Spleen (tissue), 11 donors: ENCODE data around the gene AOX1. TPM values are rescaled to one million over a fixed set of nuclear protein-coding genes. Genes with fewer than 3 reads are reported as not detected.

Experiments used
- DNase-seq: peaks from one replicate; pipeline ENCODE4 v3.0.0-alpha.2; 2020
- H3K27ac ChIP-seq, 8 donors: fragments of 200-600 bp; sonication (generic) in 7 of 8; 1 replicate in 4 of 8; 2 replicates in 4 of 8; pipeline versions ENCODE4 v1.5.0 to v1.8.0; 2016 to 2021; ENCODE audit warnings: inconsistent platforms in 4 of 8, mild to moderate bottlenecking in 4 of 8, moderate library complexity in 1 of 8
- H3K27me3 ChIP-seq, 7 donors: fragments of 200-600 bp; sonication (generic) in 6 of 7; replicated peaks in 1 of 7; 1 replicate in 4 of 7; 2 replicates in 3 of 7; pipeline versions ENCODE4 v1.5.0 to v1.8.0; 2016 to 2021; ENCODE audit warnings: inconsistent platforms in 3 of 7, mild to moderate bottlenecking in 1 of 7
- H3K36me3 ChIP-seq, 6 donors: fragments of 200-600 bp; sonication (generic) in 5 of 6; 1 replicate in 4 of 6; 2 replicates in 2 of 6; pipeline versions ENCODE4 v1.5.0 to v1.8.0; 2016 to 2021; ENCODE audit warnings: inconsistent platforms in 2 of 6
- H3K4me1 ChIP-seq, 6 donors: fragments of 200-600 bp; sonication (generic) in 5 of 6; 1 replicate in 3 of 6; 2 replicates in 3 of 6; pipeline versions ENCODE4 v1.5.0 to v1.8.0; 2016 to 2021; ENCODE audit warnings: inconsistent platforms in 3 of 6
- H3K4me3 ChIP-seq, 8 donors: fragments of 200-600 bp; sonication (generic) in 7 of 8; 1 replicate in 4 of 8; 2 replicates in 4 of 8; pipeline versions ENCODE4 v1.5.0 to v1.8.0; 2016 to 2021; ENCODE audit warnings: inconsistent platforms in 4 of 8, mild to moderate bottlenecking in 4 of 8, moderate library complexity in 2 of 8
- H3K9me3 ChIP-seq, 8 donors: fragments of 200-600 bp; sonication (generic) in 7 of 8; 1 replicate in 4 of 8; 2 replicates in 4 of 8; pipeline versions ENCODE4 v1.5.0 to v1.8.0; 2016 to 2021; ENCODE audit warnings: inconsistent platforms in 4 of 8
- POLR2A ChIP-seq, 3 donors: fragments of 450-650 bp; IDR thresholded peaks; one replicate each; pipeline ENCODE4 v1.5.1; 2017; ENCODE audit warnings: antibody characterized with exemption in 3 of 3, mild to moderate bottlenecking in 1 of 3
- POLR2AphosphoS5 ChIP-seq, 3 donors: sonication (generic); formaldehyde crosslinking; IDR thresholded peaks; one replicate each; pipeline ENCODE4 v1.5.1; 2017; ENCODE audit warnings: antibody characterized with exemption in 3 of 3
- WGBS, 5 donors: extraction: QIAGEN DNeasy Blood & Tissue Kit in 3 of 5; methylation state at CpG; one replicate each; pipeline versions ENCODE4 v1.1.5 to v1.1.7; 2013 to 2018; 5-methylcytosine and 5-hydroxymethylcytosine counted together
- intact Hi-C: fragments of 100-400 bp; cut with DNase I; formaldehyde crosslinking; loops from one replicate; pipeline ENCODE4 v1.15.0; 2023; ENCODE audit warnings: low total_unique reads
- polyA plus RNA-seq, 3 donors: library from polyadenylated mRNA; stranded (reverse); fragments of 200-250 nt; gene quantifications; one replicate each; pipeline ENCODE4 v1.2.1, GENCODE V29; 2013
- total RNA-seq, 7 donors: library from RNA; depleted of rRNA in 3 of 7; stranded (reverse); fragments of >200 nt in 3 of 7; fragmentation: NEBNext Ultra II Directional in 4 of 7; extraction: Animal tissue kit (Norgen Biotek cat#: 25700) in 4 of 7; gene quantifications; one replicate each; pipeline versions ENCODE4 v1.1.0 to v1.2.1, GENCODE V29; 2016 to 2021
- TF ChIP-seq, protein P1 (sequence below), 11 experiments: fragments of 200-600 bp in 7 of 11; fragments of 450-650 bp in 4 of 11; sonication (generic) in 4 of 11; IDR thresholded peaks in 8 of 11; conservative IDR thresholded peaks in 3 of 11; 1 replicate in 7 of 11; 2 replicates in 4 of 11; pipeline versions ENCODE4 v1.4.0 to v1.8.0; 2016 to 2021; ENCODE audit warnings: antibody characterized with exemption in 11 of 11, inconsistent platforms in 4 of 11, mild to moderate bottlenecking in 1 of 11
- donor health status: healthy with polysubstance abuse.
- donor health status: DM: no; HTN: no; CAD: no; lungs with moderate emphysema.
- donor health status: DM: no; HTN: no; CAD: no.
- donor health status: Bipolar disorder and iron deficiency.
- donor health status: healthy.
- donor health status: DM: no; HTN: no; CAD: no.
- donor health status: DM: yes; HTN: yes; CAD: no.

The AOX1 gene
- total and polyA plus RNA-seq, 10 donors = 1.3 to 14.6 (median 5.8) TPM

DNA sequence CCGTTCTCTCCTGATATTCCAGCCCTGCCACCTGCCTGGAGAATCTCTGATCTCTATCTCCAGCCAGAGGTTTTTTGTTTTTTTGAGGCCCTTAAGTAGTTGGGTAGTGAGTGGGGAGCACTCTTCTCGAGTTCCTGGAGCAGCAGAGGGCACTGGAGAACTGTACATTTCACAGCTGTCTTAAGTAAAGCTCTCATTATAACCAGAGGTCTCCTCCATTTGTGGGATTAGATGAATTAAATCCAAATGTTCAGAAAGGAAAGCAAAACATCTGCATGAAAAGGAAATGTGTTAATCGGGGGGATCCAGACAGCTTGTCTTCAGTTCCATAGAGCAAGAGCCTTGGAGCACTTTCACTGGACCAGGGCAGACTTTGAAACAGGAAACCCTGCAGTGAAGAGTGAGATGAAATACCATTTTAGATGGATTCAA lies 32.8 kb downstream of the AOX1 start:
- WGBS, 5 donors = 18 to 24% (median 20%) methylated on average over 3 of the region's 3 CpGs
- Histone ChIP-seq H3K4me3 (no peak overlapping the region), H3K27me3 (no peaks in the 10 kb centered on the region), H3K9me3 (no peaks in the 10 kb centered on the region), H3K36me3 (no peaks in the 10 kb centered on the region), H3K4me1 (peaks cover 0 to 34% (median 6%) of the 10 kb centered on the region in 6 donors), H3K27ac (no peak overlapping the region)
- intact Hi-C loops = no loop called here
- no peak for DNase-seq
- TF ChIP-seq, protein P1, sequence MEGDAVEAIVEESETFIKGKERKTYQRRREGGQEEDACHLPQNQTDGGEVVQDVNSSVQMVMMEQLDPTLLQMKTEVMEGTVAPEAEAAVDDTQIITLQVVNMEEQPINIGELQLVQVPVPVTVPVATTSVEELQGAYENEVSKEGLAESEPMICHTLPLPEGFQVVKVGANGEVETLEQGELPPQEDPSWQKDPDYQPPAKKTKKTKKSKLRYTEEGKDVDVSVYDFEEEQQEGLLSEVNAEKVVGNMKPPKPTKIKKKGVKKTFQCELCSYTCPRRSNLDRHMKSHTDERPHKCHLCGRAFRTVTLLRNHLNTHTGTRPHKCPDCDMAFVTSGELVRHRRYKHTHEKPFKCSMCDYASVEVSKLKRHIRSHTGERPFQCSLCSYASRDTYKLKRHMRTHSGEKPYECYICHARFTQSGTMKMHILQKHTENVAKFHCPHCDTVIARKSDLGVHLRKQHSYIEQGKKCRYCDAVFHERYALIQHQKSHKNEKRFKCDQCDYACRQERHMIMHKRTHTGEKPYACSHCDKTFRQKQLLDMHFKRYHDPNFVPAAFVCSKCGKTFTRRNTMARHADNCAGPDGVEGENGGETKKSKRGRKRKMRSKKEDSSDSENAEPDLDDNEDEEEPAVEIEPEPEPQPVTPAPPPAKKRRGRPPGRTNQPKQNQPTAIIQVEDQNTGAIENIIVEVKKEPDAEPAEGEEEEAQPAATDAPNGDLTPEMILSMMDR (IDR thresholded peaks at IDR 0.05 in 8 of 11, conservative IDR thresholded peaks at IDR 0.05 in 3 of 11) = no peak
- no peak for TF ChIP-seq POLR2A (IDR thresholded peaks at IDR 0.05)
- TF ChIP-seq POLR2AphosphoS5 (IDR thresholded peaks at IDR 0.05) = no peak

DNA sequence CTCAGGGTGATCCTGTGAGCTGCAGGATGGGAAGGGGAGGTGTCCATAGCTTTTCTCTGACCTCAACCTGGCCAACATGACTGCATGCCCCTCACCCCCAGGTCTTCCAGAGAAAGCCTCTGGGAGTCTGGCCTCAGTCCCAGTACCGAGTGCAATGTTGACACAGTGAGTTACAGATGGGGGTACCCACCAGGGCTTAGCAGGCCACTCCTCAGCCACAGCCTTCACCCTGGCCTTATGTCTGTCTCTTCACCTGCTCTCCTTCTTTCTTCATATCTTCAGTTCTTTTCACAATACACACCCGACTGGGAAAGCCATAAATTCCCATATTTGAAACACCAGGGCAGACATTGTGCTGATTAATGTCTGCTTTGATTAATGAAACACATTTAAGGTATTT lies 33.5 kb downstream of the AOX1 start:
- TF ChIP-seq, protein P1 (IDR thresholded peaks at IDR 0.05 in 8 of 11, conservative IDR thresholded peaks at IDR 0.05 in 3 of 11) = no peak
- TF ChIP-seq POLR2A (IDR thresholded peaks at IDR 0.05) = no peak
- no peak for TF ChIP-seq POLR2AphosphoS5 (IDR thresholded peaks at IDR 0.05)
- H3K36me3 ChIP-seq = no peaks in the 10 kb centered on the region
- H3K4me3 ChIP-seq = no peak overlapping the region
- no peak for DNase-seq
- WGBS, 5 donors = 42 to 84% (median 55%) methylated on average over 2 of the region's 2 CpGs
- no peak overlapping the region for H3K27ac ChIP-seq
- intact Hi-C loops = no loop called here
- H3K9me3 ChIP-seq = no peaks in the 10 kb centered on the region
- peaks cover 0 to 34% (median 6%) of the 10 kb centered on the region in 6 donors for H3K4me1 ChIP-seq
- H3K27me3 ChIP-seq = no peaks in the 10 kb centered on the region

DNA sequence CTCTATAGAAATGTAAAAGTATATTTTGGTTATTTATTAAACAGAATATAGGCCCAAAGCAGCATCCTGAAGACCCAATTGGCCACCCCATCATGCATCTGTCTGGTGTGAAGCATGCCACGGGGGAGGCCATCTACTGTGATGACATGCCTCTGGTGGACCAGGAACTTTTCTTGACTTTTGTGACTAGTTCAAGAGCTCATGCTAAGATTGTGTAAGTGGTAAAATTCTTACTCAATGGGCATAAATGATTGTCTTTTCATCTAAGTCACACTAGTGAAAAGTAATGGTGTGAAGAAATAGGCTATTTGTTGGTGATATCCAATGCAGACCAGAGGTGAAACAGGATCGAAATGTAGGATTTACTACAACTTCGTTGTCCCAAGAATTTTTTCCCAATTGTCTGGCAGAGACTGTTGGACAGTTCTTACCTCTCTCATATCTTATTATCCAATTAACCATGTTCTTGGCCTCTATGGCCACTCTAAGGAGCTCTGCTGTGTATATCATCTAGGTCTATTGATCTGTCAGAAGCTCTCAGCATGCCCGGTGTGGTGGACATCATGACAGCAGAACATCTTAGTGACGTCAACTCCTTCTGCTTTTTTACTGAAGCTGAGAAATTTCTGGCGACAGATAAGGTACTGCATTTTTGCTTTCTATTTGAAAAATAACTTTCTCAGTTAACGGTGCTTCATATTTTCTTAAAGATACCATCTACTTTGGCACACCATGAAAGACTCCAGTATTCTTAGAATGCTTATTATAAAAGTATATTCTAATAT lies 35.0 kb downstream of the AOX1 start:
- TF ChIP-seq POLR2A (IDR thresholded peaks at IDR 0.05) (no peak), POLR2AphosphoS5 (IDR thresholded peaks at IDR 0.05) (no peak)
- TF ChIP-seq, protein P1 (IDR thresholded peaks at IDR 0.05 in 8 of 11, conservative IDR thresholded peaks at IDR 0.05 in 3 of 11) = no peak
- 80 to 92% (median 89%) methylated on average over 7 of the region's 7 CpGs for WGBS, 5 donors
- intact Hi-C loops = no loop called here
- no peaks in the 10 kb centered on the region for H3K9me3 ChIP-seq
- no peaks in the 10 kb centered on the region for H3K27me3 ChIP-seq
- H3K4me1 ChIP-seq = peaks cover 0 to 31% (median 6%) of the 10 kb centered on the region in 6 donors
- no peaks in the 10 kb centered on the region for H3K36me3 ChIP-seq
- no peak overlapping the region for H3K4me3 ChIP-seq
- DNase-seq = no peak
- no peak overlapping the region for H3K27ac ChIP-seq

DNA sequence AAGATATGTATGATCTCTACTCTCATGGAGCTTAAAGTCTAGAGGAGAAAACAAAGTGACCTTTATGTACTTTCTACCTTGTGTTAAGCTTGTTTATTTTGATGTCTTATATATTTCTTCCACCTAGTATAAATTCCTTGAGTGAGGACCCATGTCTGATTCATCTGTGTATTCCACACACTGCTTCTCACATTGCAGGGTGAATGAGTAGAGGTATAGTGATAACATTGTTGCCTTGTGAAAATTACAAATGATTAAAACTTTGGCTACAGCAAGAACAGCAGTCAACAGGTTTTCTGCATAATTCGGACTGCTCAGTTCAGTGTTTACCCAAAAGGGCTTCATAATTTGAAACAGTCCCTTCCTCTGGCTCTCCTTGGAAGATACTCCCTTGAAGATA lies 36.3 kb downstream of the AOX1 start:
- Histone ChIP-seq H3K27me3 (no peaks in the 10 kb centered on the region), H3K27ac (no peak overlapping the region), H3K36me3 (no peaks in the 10 kb centered on the region), H3K4me1 (peaks cover 0 to 18% (median 4%) of the 10 kb centered on the region in 6 donors), H3K9me3 (no peaks in the 10 kb centered on the region), H3K4me3 (no peak overlapping the region)
- intact Hi-C loops = no loop called here
- TF ChIP-seq, protein P1 (IDR thresholded peaks at IDR 0.05 in 8 of 11, conservative IDR thresholded peaks at IDR 0.05 in 3 of 11) = no peak
- no peak for TF ChIP-seq POLR2AphosphoS5 (IDR thresholded peaks at IDR 0.05)
- TF ChIP-seq POLR2A (IDR thresholded peaks at IDR 0.05) = no peak
- no peak for DNase-seq
- WGBS, 5 donors = 71 to 97% (median 91%) methylated on average over 1 of the region's 1 CpG
